ENCODE results near the gene ZNF367.

DNA sequence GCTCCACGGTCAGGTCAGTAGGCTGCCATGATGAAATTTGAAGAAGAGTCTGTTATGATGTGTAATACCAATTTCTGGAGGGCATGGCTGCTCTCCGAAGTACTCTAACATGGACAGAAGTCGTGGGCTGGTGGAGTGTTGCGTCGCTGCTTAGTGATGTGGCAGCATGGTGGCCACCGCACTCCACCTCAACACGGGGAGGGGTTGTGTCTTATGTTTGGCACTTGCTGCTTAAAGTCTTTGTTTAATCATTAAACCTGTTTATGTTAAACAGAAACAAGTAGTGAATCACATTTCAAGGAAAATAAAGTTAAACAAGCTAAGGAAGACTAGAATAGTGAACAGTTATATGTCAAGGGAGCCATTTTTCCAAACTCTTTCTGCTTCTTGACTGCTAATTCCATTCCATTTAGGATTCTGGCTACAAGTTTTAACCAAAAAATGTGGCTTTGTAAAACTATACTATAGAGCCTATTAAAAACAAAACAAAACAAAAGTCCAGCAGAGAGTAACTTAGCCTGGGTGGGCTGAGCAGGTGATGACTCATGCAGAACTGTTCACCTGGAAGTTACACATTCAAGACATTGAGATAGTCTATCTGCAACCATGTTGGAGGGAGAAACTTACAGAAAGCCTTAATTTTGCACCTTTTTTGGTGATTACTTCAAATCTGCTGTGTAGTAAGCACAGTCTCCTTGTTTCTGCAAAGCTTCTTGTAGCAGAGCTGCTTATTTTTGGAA, 41.3 kb upstream of the ZNF367 start:
- TF ChIP-seq POLR2AphosphoS5 (IDR thresholded peaks at IDR 0.05) = no peak
- TF ChIP-seq POLR2A (IDR thresholded peaks at IDR 0.05) = no peak
- TF ChIP-seq, protein P1, sequence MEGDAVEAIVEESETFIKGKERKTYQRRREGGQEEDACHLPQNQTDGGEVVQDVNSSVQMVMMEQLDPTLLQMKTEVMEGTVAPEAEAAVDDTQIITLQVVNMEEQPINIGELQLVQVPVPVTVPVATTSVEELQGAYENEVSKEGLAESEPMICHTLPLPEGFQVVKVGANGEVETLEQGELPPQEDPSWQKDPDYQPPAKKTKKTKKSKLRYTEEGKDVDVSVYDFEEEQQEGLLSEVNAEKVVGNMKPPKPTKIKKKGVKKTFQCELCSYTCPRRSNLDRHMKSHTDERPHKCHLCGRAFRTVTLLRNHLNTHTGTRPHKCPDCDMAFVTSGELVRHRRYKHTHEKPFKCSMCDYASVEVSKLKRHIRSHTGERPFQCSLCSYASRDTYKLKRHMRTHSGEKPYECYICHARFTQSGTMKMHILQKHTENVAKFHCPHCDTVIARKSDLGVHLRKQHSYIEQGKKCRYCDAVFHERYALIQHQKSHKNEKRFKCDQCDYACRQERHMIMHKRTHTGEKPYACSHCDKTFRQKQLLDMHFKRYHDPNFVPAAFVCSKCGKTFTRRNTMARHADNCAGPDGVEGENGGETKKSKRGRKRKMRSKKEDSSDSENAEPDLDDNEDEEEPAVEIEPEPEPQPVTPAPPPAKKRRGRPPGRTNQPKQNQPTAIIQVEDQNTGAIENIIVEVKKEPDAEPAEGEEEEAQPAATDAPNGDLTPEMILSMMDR (IDR thresholded peaks at IDR 0.05) = no peak
- no peak for TF ChIP-seq EP300 (IDR thresholded peaks at IDR 0.05)
